ENCODE data around the gene RASGRF2.

RASGRF2 gene

DNA sequence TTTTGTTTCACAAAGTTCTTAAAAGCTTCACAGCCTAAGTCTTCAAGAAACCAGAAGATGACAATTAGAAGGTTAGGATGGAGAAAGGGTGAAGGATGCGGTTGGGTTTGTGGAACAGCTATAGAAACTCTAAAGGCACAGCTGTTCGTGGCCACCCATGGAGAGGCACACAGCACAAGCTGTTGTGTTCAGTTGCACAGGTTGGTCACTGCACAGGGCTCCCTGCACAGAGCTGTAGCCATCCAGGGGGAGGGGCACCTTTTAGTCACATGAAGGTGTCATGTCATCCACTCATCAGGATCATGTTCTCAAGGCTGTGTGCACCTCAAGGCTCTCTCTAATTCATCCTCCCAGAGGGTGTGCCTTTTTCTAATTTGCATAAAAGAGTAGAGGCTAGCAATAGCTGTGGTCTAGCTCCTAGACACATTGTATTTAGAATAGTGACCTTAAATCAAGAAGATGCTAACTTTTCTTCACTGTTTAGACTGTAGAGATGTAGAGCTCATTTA, 5.0 kb upstream of the RASGRF2 start:
- no peak for DNase-seq (ENCODE audit: low read depth)

DNA sequence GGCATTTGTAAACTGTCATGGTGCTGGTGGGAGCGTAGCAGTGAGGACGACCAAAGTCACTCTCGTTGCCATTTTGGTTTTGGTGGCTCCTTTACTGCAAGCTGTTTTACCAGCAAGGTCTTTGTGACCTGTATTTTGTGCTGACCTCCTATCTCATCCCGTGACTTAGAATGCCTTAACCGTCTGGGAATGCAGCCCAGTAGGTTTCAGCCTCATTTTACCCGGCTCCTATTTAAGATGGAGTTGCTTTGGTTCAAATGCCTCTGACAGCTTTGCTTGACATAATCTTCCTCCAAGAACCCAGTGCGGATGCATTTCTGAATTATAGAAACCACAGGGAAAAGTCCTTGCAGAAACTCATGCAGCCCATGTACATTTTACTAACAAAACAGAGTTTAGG, 3.9 kb upstream of the RASGRF2 start:
- DNase-seq (ENCODE audit: low read depth): no peak

DNA sequence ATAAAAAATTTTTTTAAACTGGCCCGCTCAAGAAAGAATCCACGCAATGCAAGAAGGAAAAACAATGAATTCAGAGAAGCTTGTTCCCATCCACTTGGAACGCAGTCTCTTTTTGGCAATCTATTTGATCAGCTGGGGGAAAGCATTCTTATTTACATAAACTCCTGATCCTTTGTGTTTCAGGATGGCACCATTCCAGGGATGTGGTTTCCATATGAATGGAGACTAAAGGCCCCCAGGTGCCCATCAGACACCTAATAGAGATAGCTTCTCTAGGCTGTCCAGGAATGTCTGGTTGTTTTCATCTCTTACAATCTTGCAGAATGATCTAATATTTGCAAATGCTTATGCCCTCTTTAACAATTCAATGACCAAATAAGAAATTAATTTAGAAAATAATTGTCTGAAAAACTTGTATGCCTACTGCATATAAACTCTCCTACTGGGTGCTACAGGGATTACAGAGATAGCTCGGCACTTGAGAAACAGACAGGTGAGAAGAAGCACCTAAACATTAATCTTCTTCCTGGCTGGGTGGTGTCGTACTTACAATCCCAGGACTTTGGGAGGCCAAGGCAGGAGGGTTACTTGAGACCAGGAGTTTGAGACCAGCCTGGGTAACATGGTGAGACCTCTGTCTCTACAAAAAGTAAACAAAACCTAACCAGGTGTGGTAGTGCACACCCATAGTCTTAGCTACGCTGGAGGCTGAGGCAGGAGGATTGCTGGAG, 3.0 kb upstream of the RASGRF2 start:
- no peak for DNase-seq (ENCODE audit: low read depth)

DNA sequence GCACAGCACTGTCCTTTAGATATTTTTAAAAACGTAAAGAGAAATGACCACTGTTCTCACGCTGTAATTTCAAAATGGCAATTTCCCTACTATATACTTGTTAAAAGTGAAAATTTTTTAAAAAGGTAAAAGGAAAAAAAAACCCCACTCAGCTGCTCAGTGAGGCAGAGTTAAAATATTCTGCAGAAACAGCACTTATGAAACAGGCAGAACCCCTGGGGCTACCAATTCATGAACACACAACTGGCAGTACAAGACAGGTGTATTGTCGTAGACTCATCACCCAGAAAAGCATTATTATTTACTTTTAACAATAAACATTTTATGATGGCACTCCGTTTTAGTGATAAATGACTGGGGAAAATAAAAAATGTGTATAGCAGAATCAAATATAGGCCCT, 1.5 kb upstream of the RASGRF2 start:
- no peak for DNase-seq (ENCODE audit: low read depth)

DNA sequence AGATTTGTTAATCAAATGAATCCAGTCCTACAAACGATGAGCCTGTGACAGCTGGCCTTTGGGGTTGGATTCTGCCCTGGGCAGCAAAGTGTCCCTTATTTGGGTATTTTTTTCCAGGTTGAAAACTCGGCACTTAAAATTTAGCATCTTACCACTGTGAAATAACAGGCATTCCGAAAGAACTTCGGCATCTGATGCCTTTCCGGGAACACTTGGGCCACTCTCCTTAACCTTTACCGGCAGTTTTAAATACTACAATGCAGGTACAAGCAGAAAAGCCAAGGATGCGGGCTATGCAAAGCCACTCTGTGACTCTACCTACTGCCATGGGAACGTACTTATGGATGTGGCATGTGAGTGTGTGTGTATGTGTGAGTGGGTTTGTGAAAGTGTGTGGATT, 1.0 kb upstream of the RASGRF2 start:
- no peak for DNase-seq (ENCODE audit: low read depth)

DNA sequence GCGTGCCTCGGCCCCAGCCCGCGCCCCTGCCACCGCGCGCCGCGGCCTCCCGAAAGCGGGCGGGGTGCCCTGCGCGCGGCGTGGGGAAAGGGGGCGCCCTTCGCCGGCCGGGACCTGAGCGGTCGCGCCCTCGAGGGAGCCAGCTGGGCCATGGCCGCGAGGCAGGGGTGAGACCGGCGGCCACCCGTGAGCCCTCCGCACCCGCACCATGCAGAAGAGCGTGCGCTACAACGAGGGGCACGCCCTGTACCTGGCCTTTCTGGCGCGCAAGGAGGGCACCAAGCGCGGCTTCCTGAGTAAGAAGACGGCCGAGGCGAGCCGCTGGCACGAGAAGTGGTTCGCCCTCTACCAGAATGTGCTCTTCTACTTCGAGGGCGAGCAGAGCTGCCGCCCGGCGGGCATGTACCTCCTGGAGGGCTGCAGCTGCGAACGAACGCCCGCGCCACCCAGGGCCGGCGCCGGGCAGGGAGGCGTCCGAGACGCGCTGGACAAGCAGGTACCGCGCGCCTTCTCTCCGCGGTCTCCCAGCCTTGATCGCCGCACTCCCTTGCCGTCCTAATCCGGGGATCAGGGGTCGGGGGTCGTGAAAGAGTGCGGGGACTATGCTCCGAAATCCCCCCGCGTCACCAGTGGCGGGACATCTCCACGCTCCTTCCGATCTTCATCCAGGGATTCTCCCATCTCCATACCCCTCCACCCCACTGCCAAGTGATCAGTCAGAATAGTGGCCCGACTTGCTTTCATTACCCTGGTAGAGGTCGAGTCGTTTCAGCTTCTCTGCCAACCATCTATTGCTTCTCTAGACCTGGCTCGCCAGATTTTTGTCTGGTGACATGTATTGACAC, 590 bp downstream of the RASGRF2 start:
- DNase-seq (ENCODE audit: low read depth): peak; percentile 70

DNA sequence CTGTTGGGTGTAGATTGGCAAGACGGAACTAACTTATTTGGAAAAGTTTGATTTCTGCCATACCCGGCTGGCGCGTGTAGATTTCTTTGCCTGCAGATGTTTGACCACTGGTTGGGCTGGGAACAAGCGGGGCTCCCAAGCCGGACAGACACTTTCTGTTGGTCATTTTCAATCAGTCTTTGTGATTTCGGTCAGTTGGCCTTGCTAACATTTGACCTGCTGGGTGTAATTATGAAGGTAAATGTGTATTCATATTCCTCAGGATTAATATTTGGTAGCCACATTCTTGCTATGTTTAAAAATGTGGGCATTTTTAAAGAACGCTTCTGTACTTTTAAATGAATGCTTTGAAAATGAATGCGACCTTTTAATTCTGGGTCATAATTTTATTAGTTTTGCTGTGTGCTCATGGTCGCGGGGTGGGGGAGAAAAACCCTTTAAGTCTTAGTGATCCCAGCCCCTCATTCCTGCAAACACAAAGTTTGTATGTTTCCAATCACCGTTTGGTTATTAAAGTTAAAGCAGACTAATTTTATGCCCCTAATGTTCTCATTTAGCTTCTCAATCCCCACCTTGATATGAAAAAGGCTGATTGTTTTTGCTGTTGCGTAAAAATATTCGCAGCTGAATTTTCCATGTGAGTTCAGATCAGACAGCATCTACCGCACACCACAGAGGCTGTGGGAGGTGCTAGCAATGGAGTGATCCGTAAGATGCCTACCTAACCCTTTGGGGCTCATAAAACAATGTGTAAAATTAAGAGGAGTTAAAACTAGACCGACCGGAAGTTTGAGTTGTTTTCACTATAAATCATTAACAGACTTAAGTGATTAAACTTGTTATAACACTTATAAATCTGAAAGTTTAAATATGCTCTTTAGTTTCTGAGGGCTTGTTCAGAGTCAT, 1.5 kb downstream of the RASGRF2 start:
- peak; percentile 71 for DNase-seq (ENCODE audit: low read depth)

DNA sequence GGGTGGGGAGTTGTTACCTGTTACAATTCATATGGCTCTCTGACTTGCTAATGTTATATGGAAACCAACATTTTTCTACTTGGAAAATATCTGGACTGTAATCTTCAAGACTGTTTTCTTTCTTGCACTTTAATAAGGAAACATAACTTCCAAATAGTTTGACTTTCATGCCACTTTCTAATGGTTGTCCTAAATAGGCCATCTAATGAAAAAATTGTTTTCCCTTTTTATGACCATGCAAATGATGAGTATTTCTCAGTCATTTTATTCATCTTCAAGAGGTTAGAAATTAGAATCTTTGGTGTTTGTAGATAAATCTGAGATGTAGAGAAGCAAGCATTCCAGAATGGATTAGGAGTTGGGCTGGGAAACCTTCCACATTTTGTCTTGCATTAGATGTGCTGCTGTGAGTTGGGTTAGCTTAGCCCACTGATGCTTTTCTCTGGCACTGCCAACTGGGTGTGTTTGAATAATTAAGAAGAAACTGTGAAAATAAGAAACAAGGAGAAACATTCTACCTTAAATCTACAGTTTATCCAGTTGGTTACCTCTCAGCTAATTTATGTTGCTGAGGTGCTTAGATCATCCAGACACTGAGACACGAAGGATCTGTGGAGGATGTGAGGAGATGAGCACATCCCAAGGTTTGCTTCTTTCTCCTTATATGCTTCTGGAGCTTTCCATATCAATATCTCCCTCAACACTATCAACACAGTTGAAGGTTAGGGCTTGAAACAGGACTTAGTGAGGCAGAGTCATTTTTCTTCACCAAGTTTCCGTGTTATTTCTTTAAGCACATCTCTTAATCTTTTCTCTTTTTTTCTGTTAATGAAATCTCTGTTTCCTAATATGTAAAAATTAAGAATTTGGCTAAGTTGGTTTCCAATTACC, 2.7 kb downstream of the RASGRF2 start:
- DNase-seq (ENCODE audit: low read depth): peak; percentile 46

DNA sequence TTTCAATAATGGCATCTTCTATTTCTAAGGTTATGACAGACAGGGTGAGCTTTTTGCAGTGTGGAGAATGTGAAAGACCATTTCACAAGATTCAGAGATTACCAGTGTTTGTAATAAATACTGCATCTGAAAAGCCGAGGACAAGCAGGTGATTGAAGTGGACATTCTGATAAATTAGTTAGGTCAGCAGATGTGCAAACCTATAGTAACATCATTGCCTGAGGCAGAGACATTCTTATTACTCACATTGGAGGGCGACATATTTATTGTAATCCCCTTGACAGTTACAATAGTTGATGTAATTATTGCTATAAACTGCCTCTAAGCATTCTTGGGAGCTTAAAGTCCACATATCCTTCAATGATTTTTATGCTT, 3.3 kb downstream of the RASGRF2 start:
- peak; percentile 74 for DNase-seq (ENCODE audit: low read depth)

DNA sequence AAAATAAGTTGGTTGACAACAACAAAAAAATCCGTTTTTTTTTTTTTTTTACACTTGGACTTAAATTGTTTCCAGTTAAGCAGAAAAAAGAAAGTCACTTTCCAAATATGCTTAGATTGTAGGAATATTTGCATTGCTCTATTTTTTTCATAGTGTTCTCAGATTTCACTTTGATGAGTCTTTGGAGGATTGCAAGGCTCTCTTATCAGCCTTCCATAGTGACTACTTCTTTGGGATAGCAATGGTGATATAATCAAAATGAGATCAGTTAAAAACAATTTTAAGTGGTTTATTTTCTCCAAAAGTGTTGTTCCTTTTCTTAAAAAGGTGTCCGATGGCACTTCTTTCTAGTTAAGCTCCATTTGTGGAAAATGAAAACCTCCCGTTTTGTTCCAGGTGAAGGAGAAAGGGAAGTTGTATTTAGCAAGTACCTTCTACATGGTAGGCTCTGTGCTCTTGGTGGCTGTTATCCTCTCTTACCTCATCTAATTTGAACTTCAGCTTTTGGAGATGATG, 3.9 kb downstream of the RASGRF2 start:
- DNase-seq (ENCODE audit: low read depth): peak; percentile 73

DNA sequence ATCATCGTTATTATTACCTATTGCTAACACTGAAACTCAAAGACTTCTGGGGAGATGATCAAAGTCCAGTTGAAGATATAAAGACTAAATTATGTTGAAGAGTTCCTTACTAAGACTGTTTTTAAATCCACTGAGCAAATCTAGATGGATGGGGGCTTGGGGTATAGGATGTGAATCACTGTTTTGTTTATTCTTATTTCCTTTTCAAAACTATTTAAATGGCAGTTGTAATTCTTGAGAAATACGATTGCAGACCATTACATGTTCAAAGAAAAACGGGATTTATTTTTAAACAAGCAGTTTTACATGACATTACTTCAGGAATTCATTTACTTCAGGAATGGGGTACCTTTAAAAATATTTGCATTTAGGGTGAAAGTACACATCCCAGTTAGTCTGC, 4.3 kb downstream of the RASGRF2 start:
- DNase-seq (ENCODE audit: low read depth): peak; percentile 73

DNA sequence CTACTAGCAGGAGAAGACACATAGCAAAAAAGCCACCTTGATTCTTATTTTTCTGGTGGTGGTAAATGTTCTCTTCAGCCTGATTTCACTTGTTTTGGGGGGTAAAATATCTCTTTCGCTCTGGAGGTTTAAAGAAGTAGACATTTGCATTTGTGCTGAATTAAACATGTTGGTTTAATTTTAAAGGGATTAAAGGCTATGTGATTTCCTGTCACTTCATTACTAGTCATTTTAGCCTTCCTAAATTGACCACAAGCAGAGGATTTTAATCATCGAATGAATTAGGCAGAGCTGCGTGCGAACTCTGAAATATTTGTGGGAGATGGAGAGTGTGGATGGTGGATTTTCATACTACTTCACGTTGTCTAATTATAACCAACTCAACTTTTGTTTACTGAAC, 4.8 kb downstream of the RASGRF2 start:
- DNase-seq (ENCODE audit: low read depth): peak; percentile 51

DNA sequence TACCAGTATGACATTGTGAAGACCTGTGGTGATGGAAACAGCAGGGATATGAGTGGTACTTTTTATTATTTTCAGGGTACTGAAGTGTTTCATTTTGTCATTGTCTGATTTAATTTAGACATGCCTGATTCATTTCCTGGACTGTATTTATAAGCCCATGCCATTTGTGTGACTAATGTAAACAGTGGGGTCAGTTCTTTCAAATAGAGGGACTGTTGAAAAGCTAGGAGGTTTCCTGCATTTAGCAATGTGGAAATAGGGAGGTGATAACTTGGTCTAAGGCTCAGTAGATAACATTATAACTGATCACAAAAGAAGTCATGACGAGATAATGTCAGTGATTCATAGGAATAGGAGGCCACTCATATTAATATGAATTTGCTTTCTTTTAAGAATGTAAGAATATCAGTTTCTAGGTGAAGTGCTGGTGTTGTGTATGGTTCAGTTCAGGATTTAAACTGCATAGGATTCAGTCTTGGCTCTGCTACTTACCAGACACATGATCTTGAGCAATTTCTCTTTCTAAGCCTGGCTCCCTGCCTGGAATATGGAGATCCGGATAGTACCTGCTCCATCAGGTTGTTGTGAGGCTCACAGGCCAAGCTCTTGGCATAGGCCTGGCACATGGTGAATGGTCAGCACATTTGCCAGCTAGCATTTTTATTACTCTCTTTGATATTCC, 7.5 kb downstream of the RASGRF2 start:
- DNase-seq (ENCODE audit: low read depth): peak; percentile 99

DNA sequence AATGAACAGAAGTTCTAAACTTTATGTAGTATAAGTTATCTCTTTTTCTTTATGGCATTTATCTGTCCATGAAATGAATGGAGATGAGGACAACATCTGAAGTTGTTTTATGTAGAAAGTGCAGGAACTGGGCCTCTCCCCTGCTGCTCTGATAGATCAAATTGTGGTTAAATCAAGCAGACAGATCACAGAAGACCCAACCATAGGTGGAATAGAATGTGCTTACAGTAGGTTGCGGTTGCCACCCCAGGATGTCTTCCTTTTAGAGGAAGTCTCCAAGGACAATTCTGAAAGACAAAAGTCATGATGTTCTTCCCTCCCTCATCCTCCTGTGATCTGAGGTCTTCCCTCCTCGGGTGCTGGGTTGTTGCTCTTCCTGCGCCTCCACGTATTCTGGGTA, 12.9 kb downstream of the RASGRF2 start:
- DNase-seq (ENCODE audit: low read depth): no peak

DNA sequence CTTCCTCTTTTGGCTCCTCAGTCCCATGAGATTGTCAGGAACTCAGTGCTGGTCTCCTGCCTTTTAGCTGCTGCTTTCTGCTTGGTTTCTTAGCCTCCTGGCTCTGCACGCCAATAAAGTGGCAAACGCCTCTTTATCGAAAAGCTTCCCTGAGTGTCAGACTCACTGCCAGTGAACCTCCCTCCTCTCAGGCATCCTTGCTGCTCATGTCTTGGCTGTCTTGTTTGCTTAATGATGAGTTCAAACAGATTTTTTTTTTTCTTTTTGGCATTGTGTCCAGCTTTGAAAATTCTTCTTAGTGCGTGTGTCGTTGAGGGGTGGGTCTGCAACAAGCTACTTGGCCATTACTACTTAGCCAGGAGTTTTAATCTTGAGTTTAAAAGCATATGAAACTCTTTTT, 14.9 kb downstream of the RASGRF2 start:
- peak; percentile 34 for DNase-seq (ENCODE audit: low read depth)

DNA sequence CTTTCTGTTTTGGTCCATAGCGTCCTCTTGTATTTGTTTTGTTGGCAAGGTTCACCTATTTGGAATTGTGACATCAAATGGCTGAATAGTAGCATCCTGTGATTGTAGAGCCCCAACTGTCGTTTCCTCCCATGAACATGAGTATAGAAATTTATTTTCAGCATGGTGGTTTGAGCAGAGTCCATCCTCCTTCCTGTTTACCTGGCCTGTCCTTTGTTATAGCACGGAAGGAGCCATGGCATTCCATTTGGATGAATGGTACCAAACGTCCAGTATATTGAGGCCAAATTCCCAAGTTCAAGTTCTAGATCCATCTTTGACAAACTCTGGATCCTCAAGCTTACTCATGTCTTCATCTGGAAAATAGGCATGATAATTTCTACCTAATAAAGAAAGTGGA, 16.8 kb downstream of the RASGRF2 start:
- peak; percentile 60 for DNase-seq (ENCODE audit: low read depth)

DNA sequence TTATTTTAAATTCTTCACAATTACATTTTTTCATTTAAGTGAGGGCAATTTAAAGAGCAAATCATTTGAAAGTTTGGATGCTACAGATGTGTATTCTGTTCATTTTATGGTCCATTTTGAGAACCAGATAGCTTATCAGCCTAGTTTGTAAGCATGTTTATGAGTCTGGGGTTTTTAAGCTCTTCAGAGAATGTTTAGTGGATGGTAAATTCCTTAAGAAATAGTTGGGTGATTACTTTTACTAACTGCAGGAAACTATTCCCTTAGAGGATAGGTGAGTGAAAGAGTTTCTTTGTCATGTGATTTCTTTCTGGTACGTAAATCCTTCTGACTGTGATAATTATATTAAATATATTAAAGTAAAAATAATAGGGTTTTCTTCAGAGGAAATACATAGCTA, 17.6 kb downstream of the RASGRF2 start:
- peak; percentile 59 for DNase-seq (ENCODE audit: low read depth)

DNA sequence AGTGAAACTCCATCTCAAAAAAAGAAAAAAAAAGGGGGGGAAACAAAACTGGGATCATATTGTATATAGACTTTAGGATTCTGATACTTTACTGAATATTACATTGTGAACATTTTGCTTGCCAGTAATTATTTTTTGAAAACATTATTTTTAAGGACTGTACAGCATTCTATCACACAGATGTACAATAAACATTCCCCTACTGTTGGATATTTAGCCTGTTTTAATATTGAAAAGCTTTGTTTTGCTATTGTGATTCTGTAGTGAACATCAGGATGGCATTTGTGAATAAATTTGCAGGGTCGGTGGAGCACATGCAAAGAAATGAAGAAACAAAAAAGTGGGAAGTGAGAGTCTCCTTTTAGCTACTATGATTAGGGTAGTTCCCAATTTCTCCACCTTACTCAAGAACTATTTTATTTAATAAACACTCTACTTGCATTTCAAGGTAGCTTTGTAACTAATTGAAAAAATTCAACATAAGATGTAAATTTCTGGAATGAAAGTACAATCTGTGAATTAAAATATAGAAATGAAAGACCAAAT, 18.7 kb downstream of the RASGRF2 start:
- no peak for DNase-seq (ENCODE audit: low read depth)

DNA sequence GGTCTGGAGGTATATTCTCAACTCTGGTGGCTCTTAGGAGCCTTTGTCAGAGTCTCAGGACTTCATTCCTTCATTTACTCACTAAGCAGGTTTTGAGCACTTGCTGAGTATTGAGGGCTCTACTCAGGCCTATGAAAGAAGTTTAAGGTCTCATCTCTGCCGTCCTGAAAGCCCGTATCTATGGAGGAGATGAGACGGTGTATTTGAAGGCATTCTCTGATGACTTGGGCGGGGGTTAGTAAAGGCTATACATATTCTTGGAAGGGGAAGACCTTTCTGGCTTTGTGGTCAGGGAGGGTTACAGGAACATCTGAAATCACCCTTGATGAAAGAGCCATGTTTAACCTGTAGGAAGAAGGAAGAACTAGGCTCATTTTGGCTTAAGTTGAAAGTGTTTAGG, 21.9 kb downstream of the RASGRF2 start:
- DNase-seq (ENCODE audit: low read depth): no peak

DNA sequence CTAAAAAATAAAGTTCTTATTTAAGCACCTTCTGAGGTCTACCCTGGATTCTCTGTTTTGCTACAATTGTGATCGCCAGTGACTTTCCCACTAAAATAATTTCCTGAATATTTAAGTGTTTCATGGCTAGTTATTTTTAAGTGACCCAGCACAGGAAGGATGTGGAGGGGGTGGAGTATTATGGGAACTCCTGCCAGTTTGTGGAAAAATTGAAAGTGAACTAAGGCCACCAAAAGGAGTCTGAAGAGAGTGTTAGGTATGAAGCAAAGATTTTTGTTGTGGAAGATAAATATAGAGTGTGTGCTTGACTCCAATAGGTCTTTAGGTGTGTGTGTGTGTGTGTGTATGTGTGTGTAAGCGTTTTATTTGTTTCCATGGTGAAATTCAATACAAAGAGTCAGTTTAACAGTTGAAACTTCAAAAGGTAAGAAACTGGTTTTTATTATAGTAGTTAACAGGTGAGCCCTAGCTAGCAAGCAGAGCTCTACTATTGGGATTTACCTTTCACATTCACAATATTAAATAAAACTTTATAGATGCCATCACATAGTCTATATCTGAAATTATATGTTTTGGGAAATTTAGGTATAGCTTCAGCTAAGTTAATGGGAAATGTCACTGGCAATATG, 25.6 kb downstream of the RASGRF2 start:
- DNase-seq (ENCODE audit: low read depth): no peak

All from ELR (cell line).